GM12892 (cell line): ENCODE results near the gene CDKN2A.

Experiments used
- DNase-seq: peaks from one replicate; pipeline ENCODE4 v3.0.0; 2011; ENCODE audit not compliant: insufficient read length
- FAIRE-seq: peaks from 2 replicates; lab custom pipeline; 2011; peaks lifted over from hg19 to GRCh38; lab: Jason Lieb, UNC
- POLR2A ChIP-seq: IDR thresholded peaks from 2 replicates; pipeline ENCODE4 v1.6.1; 2011; ENCODE audit warnings: low read depth, low read length, control low read depth
- POLR2AphosphoS5 ChIP-seq: IDR thresholded peaks from 2 replicates; pipeline ENCODE4 v1.6.1; 2011; ENCODE audit warnings: low read depth, low read length, control low read depth
- TAF1 ChIP-seq: IDR thresholded peaks from 2 replicates; pipeline ENCODE4 v1.6.1; 2011; ENCODE audit warnings: low read depth, mild to moderate bottlenecking, control low read depth, low read length, borderline replicate concordance

Gene CDKN2A

DNA sequence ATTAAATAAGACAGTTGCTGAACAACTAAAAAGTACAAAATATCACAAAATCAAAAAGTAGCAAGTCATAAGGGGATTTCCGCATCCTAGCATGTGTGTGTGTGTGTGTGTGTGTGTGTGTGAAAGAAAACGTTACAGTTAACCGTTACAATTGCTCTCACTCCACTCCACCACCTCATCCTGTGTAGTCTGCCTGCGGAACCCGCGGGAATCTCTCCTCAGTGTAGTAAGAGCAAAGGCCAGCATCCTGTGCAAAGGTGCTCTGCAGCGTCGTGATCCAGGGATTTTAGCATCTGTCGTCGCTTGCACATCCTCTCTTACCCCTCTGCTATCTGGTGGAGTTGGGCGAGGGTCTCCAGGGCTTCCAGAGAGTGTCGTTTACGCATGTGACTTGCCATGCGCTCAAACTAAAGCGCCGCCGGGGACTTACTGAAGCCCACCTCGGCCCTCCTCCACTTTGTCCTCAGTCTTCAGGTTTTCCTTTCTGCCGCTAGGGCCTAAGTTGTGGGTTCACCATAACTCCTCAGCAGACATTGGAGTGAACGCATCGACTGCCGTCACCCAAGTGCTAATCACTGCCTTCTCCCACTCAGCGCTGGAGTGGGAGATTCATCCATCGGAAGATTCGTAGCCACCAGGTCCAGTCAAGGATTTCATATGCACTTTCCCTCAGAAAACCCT lies 11.0 kb upstream of the CDKN2A start:
- FAIRE-seq (peak; percentile 64), DNase-seq (no peak)
- no peak for TF ChIP-seq POLR2A

- FAIRE-seq = no peak
Measured at GRCh38 chr9:22002038-22002437, 7.8 kb upstream of the CDKN2A start.

DNA sequence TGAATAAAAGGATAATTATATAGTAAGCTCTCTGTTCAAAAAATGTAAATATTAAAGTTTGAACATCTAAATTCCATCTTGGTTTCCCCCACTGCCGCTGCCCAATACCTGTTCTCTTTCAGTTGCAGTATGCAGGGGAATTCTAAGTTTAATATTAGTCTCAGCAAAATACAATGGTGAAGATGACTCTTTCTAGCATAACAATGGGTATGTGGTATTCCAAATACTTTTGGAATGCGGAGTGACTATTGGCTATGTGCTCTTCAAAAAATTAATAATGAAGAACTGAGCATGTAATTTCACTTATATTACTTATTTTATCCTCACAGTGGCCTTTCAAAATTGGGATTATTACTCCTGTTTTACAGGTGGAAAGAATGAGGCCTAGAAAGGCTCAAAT lies 3.8 kb upstream of the CDKN2A start:
- TF ChIP-seq POLR2AphosphoS5 (no peak), POLR2A (no peak), TAF1 (no peak)
- no peak for FAIRE-seq
- DNase-seq = no peak

More at GRCh38 chr9:22002038-22002437, 7.8 kb upstream of the CDKN2A start:
- no peak for DNase-seq
- no peak for TF ChIP-seq POLR2A
- TF ChIP-seq POLR2AphosphoS5 = no peak
- no peak for TF ChIP-seq TAF1

- FAIRE-seq = no peak
Measured at GRCh38 chr9:21997480-21997879, 3.3 kb upstream of the CDKN2A start.

DNA sequence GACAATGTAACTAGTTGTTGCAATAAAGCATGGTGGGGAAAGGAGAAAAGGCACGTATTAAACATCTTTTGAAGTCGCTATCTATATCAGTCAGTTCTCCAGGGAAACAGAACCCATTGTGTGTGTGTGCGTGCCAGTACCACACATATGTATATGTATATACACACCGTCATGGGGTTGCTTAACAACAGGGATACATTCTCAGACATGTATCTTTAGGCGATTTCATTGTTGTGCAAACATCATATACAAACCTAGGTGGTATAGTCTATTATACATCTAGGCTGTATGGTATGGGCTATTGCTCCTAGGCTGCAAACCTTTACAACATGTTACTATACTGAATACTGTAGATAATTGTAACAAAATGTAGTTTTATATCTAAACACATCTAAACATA lies 2.7 kb upstream of the CDKN2A start:
- TF ChIP-seq POLR2A = no peak
- no peak for TF ChIP-seq POLR2AphosphoS5
- no peak for TF ChIP-seq TAF1
- DNase-seq (no peak), FAIRE-seq (no peak)

More at GRCh38 chr9:21997480-21997879, 3.3 kb upstream of the CDKN2A start:
- no peak for DNase-seq
- TF ChIP-seq POLR2A (no peak), POLR2AphosphoS5 (no peak)

- DNase-seq (no peak), FAIRE-seq (no peak)
- TF ChIP-seq TAF1 (no peak), POLR2AphosphoS5 (no peak), POLR2A (no peak)
Measured at GRCh38 chr9:21996438-21996837, 2.2 kb upstream of the CDKN2A start.

DNA sequence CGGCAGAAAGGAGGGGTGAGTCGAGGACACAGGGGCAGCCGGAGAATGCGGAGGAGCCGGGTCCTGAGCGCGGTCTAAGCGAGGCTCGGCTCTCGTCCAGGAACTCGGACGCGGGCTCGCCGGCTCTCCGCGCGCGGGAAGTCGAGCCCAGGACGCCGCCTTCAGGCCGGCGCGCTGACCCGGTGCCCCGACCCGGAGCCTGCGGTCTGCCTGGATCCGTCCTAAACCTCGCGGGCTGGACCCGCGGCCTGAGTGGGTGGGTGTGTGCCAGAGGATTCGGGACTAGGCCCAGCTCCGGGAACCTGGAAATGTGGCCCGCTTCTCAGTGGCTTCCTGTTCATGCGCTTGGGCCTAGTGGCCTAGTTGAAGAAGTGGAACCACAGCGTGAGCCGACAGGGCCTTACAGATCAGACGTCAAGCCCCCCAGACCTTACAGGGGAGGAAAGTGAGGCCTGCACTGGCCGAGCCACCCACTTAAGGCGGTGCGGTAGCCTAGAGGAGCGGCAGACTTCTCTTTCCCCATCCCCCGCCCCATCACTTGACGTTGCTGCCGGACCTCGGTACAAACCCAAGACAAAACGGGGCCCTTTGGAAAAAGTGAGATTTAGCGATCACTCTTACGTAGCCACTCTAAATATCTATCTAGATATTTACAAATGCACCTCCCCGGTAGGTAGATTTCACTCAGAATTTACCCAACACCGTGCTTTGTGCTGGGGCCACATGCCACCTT lies 1.6 kb upstream of the CDKN2A start:
- DNase-seq (peak; percentile 18), FAIRE-seq (peak; percentile 85)
- TF ChIP-seq POLR2AphosphoS5 (no peak), TAF1 (no peak), POLR2A (no peak)

DNA sequence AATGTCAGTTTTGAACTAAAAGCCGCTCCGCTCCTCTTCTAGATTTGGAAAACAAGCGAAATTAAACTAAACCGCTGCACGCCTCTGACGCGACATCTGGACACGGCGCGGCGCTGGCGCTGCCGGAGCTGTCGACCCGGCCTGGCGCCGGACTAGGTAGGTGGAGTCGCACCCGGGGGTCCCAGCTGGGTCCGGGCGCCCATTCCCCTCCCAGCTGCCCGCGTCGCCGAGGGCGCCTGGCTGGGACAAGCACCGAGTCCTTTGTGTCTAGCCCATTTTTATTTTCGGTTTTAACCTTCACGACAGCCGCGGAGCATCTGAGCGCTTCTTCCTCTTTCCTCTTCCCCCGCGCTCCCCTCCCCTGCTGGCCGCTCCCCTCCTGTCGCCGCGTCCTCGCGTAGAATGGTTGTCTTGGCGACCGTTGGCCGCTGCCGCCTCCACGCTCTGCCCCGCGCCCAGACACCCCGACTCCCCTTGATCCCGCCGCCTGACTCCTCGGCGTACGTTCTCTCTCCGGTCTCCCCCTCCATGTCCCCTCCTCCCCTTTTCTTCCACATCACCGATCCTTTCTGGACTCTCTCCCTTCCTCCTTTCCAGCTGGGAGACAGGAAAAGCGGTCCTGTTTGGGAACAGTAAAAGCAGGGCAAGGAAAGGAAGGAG lies 944 bp upstream of the CDKN2A start:
- peak; percentile 89 for FAIRE-seq

DNA sequence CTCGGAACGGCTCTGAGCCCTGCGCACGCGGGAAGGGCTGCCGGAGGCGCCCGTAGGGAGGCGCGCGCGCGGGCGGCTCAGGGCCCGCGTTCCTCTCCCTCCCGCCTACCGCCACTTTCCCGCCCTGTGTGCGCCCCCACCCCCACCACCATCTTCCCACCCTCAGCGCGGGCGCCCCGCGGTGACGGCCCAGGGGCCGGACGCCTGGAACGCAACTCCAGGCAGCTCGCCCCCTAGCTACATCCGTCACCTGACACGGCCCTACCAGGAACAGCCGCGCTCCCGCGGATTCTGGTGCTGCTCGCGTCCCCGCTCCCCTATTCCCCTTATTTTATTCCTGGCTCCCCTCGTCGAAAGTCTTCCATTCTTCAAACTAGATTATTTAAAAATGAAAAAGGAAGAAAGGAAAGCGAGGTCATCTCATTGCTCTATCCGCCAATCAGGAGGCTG lies 389 bp upstream of the CDKN2A start, which contains the start of gene CDKN2B-AS1:
CDKN2B-AS1 (plus strand) TSS at position 236 of the 450 bp plus-strand sequence.
- no peak for FAIRE-seq
- peak; percentile 22; the same call in 1 of the 2 replicates for TF ChIP-seq TAF1
- TF ChIP-seq POLR2A = no peak
- TF ChIP-seq POLR2AphosphoS5 = no peak
- DNase-seq = peak; percentile 46

More for the DNA sequence above, 944 bp upstream of the CDKN2A start:
- peak; percentile 68 for DNase-seq
- TF ChIP-seq POLR2A (peak; percentile 69; the same call in 1 of the 2 replicates), TAF1 (no peak)

DNA sequence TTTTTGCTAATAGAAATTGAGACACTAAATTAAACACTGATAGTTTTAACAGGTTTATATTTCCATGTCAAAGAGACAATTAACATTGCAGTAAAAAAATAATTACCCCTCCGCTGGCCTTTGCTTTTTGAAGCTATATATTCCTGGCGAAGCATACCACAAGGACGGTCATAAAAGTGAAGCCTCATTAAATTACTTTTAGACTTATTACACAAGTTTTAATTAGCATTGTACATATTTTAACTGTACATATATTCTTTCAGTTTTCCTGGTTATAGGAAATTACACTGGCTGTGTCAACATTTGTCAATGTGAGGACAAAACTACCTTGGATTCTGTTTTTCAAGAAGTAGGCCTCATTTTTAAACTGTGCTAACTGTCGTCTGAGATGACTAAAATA lies 1.2 kb downstream of the CDKN2A start:
- DNase-seq = no peak

More for the DNA sequence above, 1.2 kb downstream of the CDKN2A start:
- no peak for FAIRE-seq
- no peak for TF ChIP-seq POLR2AphosphoS5
- no peak for TF ChIP-seq TAF1
- TF ChIP-seq POLR2A = no peak
